Activated T-cell treated with anti-CD3 and anti-CD28 coated beads, Interleukin-2, amount 50 U/mL, for 72 hours (primary cell): ENCODE measurements around the gene CSRP1. TPM values are rescaled to one million over a fixed set of nuclear protein-coding genes. Genes with fewer than 3 reads are reported as not detected.
A peak's percentile ranks its signal among the peaks of the same experiment; 100 is the strongest.

Experiments used
- ATAC-seq, 2 donors: fragments of 150-1000 bp; cut with Tn5 transposase; replicated peaks in 1 of 2; 2 replicates each; pipeline ENCODE4 v1.10.0; 2021; ENCODE audit warnings: moderate library complexity in 2 of 2, mild to moderate bottlenecking in 1 of 2
- DNase-seq, 2 donors: peaks; one replicate each; pipeline ENCODE4 v3.0.0; 2021 to 2022; ENCODE audit warnings: mixed read lengths in 1 of 2
- H3K27ac Mint-ChIP-seq: one replicate; pipeline ENCODE4 v1.8.0; 2022; ENCODE audit warnings: mild to moderate bottlenecking, moderate library complexity, mixed read lengths
- H3K27me3 Mint-ChIP-seq: one replicate; pipeline ENCODE4 v1.8.0; 2022; ENCODE audit warnings: low read depth, mixed read lengths
- H3K36me3 Mint-ChIP-seq, 2 donors: one replicate each; pipeline ENCODE4 v1.8.0; 2022; ENCODE audit warnings: mixed read lengths in 2 of 2, mild to moderate bottlenecking in 1 of 2; ENCODE audit not compliant: insufficient read depth in 2 of 2
- H3K4me1 Mint-ChIP-seq: one replicate; pipeline ENCODE4 v1.8.0; 2022; ENCODE audit warnings: low read depth, mixed read lengths
- H3K4me3 Mint-ChIP-seq, 2 donors: one replicate each; pipeline ENCODE4 v1.8.0; 2022; ENCODE audit warnings: mild to moderate bottlenecking in 2 of 2, mixed read lengths in 2 of 2, moderate library complexity in 2 of 2
- H3K9me3 Mint-ChIP-seq, 2 donors: one replicate each; pipeline ENCODE4 v1.8.0; 2022; ENCODE audit warnings: mixed read lengths in 2 of 2
- total RNA-seq, 2 donors: library from RNA; stranded (reverse); gene quantifications; one replicate each; pipeline ENCODE4 v1.2.3, GENCODE V29; 2022

CSRP1 gene
- total RNA-seq, 2 donors from 2014 or later: 44.7 to 52.6 TPM

- no peak for DNase-seq
- Mint-ChIP-seq H3K27me3 (peaks cover 48% of the 10 kb centered on the region), H3K4me3 (no peak overlapping the region), H3K4me1 (peaks cover 25% of the 10 kb centered on the region), H3K27ac (no peak overlapping the region), H3K9me3 (no peaks in the 10 kb centered on the region), H3K36me3 (no peaks in the 10 kb centered on the region)
- ATAC-seq: no peak
Observed at GRCh38 chr1:201456499-201457309, 50.2 kb downstream of the CSRP1 start.

- peaks cover 45% of the 10 kb centered on the region for H3K27me3 Mint-ChIP-seq
- H3K9me3 Mint-ChIP-seq: no peaks in the 10 kb centered on the region
- ATAC-seq: no peak
- DNase-seq: no peak
- H3K4me3 Mint-ChIP-seq: no peak overlapping the region
- no peak overlapping the region for H3K27ac Mint-ChIP-seq
- H3K4me1 Mint-ChIP-seq: peaks cover 30% of the 10 kb centered on the region
- no peaks in the 10 kb centered on the region for H3K36me3 Mint-ChIP-seq
Observed at GRCh38 chr1:201455098-201455497, 51.8 kb downstream of the CSRP1 start.

- H3K4me3 Mint-ChIP-seq: peak overlapping the region; percentile 58 to 62
- no peak for DNase-seq
- no peaks in the 10 kb centered on the region for H3K9me3 Mint-ChIP-seq
- peaks cover 45% of the 10 kb centered on the region for H3K27me3 Mint-ChIP-seq
- H3K27ac Mint-ChIP-seq: no peak overlapping the region
- peaks cover 30% of the 10 kb centered on the region for H3K4me1 Mint-ChIP-seq
- no peak for ATAC-seq
- no peaks in the 10 kb centered on the region for H3K36me3 Mint-ChIP-seq
Observed at GRCh38 chr1:201454608-201455007, 52.3 kb downstream of the CSRP1 start.

- Mint-ChIP-seq H3K27me3 (peaks cover 43% of the 10 kb centered on the region), H3K36me3 (no peaks in the 10 kb centered on the region), H3K4me1 (peaks cover 34% of the 10 kb centered on the region), H3K27ac (no peak overlapping the region), H3K9me3 (no peaks in the 10 kb centered on the region), H3K4me3 (no peak overlapping the region)
- ATAC-seq: no peak
- DNase-seq: no peak
Observed at GRCh38 chr1:201452866-201453265, 54.1 kb downstream of the CSRP1 start.

- H3K4me1 Mint-ChIP-seq: peaks cover 31% of the 10 kb centered on the region
- no peaks in the 10 kb centered on the region for H3K9me3 Mint-ChIP-seq
- peak in 1 of 2 donors; percentile 26 for DNase-seq
- H3K36me3 Mint-ChIP-seq: no peaks in the 10 kb centered on the region
- H3K27ac Mint-ChIP-seq: no peak overlapping the region
- ATAC-seq: no peak
- peaks cover 31% of the 10 kb centered on the region for H3K27me3 Mint-ChIP-seq
- peak overlapping the region in 1 of 2 donors; percentile 40 for H3K4me3 Mint-ChIP-seq
Observed at GRCh38 chr1:201450721-201451291, 56.1 kb downstream of the CSRP1 start.

GRCh38 chr1:201448990-201449389 lies 57.9 kb downstream of the CSRP1 start:
- DNase-seq (no peak), ATAC-seq (no peak)
- Mint-ChIP-seq H3K27me3 (peaks cover 16% of the 10 kb centered on the region), H3K9me3 (no peaks in the 10 kb centered on the region), H3K4me1 (peaks cover 23% of the 10 kb centered on the region), H3K36me3 (no peaks in the 10 kb centered on the region), H3K27ac (no peak overlapping the region), H3K4me3 (no peak overlapping the region)

GRCh38 chr1:201447903-201448871 lies 58.7 kb downstream of the CSRP1 start:
- Mint-ChIP-seq H3K27ac (no peak overlapping the region), H3K9me3 (no peaks in the 10 kb centered on the region), H3K36me3 (no peaks in the 10 kb centered on the region), H3K4me1 (peaks cover 15% of the 10 kb centered on the region), H3K4me3 (no peak overlapping the region), H3K27me3 (peaks cover 16% of the 10 kb centered on the region)
- DNase-seq: peak; percentile 64 to 70
- peak; percentile 93 to 95 for ATAC-seq

- H3K9me3 Mint-ChIP-seq: no peaks in the 10 kb centered on the region
- DNase-seq: no peak
- no peak for ATAC-seq
- H3K4me3 Mint-ChIP-seq: no peak overlapping the region
- H3K27ac Mint-ChIP-seq: no peak overlapping the region
- H3K36me3 Mint-ChIP-seq: no peaks in the 10 kb centered on the region
- H3K4me1 Mint-ChIP-seq: peaks cover 6% of the 10 kb centered on the region
- peaks cover 7% of the 10 kb centered on the region for H3K27me3 Mint-ChIP-seq
Observed at GRCh38 chr1:201445310-201445709, 61.6 kb downstream of the CSRP1 start.

- H3K4me3 Mint-ChIP-seq: no peak overlapping the region
- no peak for ATAC-seq
- no peak overlapping the region for H3K27ac Mint-ChIP-seq
- peaks cover 6% of the 10 kb centered on the region for H3K4me1 Mint-ChIP-seq
- peaks cover 7% of the 10 kb centered on the region for H3K27me3 Mint-ChIP-seq
- no peaks in the 10 kb centered on the region for H3K36me3 Mint-ChIP-seq
- H3K9me3 Mint-ChIP-seq: no peaks in the 10 kb centered on the region
- DNase-seq: no peak
Observed at GRCh38 chr1:201444792-201445191, 62.1 kb downstream of the CSRP1 start.

GRCh38 chr1:201443747-201444146 lies 63.2 kb downstream of the CSRP1 start:
- DNase-seq (no peak), ATAC-seq (no peak)
- Mint-ChIP-seq H3K27ac (no peak overlapping the region), H3K27me3 (peaks cover 7% of the 10 kb centered on the region), H3K36me3 (no peaks in the 10 kb centered on the region), H3K9me3 (no peaks in the 10 kb centered on the region), H3K4me1 (peaks cover 6% of the 10 kb centered on the region), H3K4me3 (no peak overlapping the region)

GRCh38 chr1:201436969-201437368 lies 70.0 kb downstream of the CSRP1 start:
- no peak overlapping the region for H3K4me3 Mint-ChIP-seq
- H3K27me3 Mint-ChIP-seq: peaks cover 28% of the 10 kb centered on the region
- peaks cover 11% of the 10 kb centered on the region for H3K4me1 Mint-ChIP-seq
- no peak for DNase-seq
- no peaks in the 10 kb centered on the region for H3K36me3 Mint-ChIP-seq
- no peak for ATAC-seq
- no peak overlapping the region for H3K27ac Mint-ChIP-seq
- no peaks in the 10 kb centered on the region for H3K9me3 Mint-ChIP-seq

- Mint-ChIP-seq H3K36me3 (no peaks in the 10 kb centered on the region), H3K9me3 (no peaks in the 10 kb centered on the region), H3K27ac (no peak overlapping the region), H3K4me1 (peaks cover 11% of the 10 kb centered on the region), H3K4me3 (no peak overlapping the region), H3K27me3 (peaks cover 23% of the 10 kb centered on the region)
- no peak for ATAC-seq
- no peak for DNase-seq
Observed at GRCh38 chr1:201436393-201436792, 70.5 kb downstream of the CSRP1 start.

GRCh38 chr1:201434266-201434665 lies 72.7 kb downstream of the CSRP1 start:
- Mint-ChIP-seq H3K27me3 (peaks cover 28% of the 10 kb centered on the region), H3K9me3 (no peaks in the 10 kb centered on the region), H3K27ac (no peak overlapping the region), H3K36me3 (no peaks in the 10 kb centered on the region), H3K4me3 (no peak overlapping the region), H3K4me1 (peaks cover 11% of the 10 kb centered on the region)
- DNase-seq (no peak), ATAC-seq (no peak)
